ENCODE measurements around the gene ZNF423.
"Not testable (repeated sequence)": the region's sequence is repeated elsewhere in the genome, so short reads cannot be mapped to it uniquely, and the experiment has no call there.

The ZNF423 gene

GRCh38 chr16:49855822-49856671, at the start of gene ZNF423:
TSS of gene ZNF423 (minus strand) at chr16:49856112. CDS start at chr16:49855774, 338 bp downstream.
- DNase-seq = no peak

GRCh38 chr16:49904348-49905062, 48.6 kb upstream of the ZNF423 start:
- no peak for DNase-seq

GRCh38 chr16:49902908-49903307, 47.0 kb upstream of the ZNF423 start:
- no peak for DNase-seq

GRCh38 chr16:49901711-49902110, 45.8 kb upstream of the ZNF423 start:
- DNase-seq = no peak

- DNase-seq = no peak
Measured at GRCh38 chr16:49900875-49901274, 45.0 kb upstream of the ZNF423 start.

- DNase-seq = no peak
Measured at GRCh38 chr16:49899991-49900695, 44.2 kb upstream of the ZNF423 start.

- DNase-seq = no peak
Measured at GRCh38 chr16:49896447-49896964, 40.6 kb upstream of the ZNF423 start.

- no peak for DNase-seq
Measured at GRCh38 chr16:49890876-49891275, 35.0 kb upstream of the ZNF423 start.

- no peak for DNase-seq
Measured at GRCh38 chr16:49889725-49890397, 33.9 kb upstream of the ZNF423 start.

GRCh38 chr16:49886554-49887094, 30.7 kb upstream of the ZNF423 start:
- no peak for DNase-seq

- DNase-seq = no peak
Measured at GRCh38 chr16:49884033-49885015, 28.4 kb upstream of the ZNF423 start.

GRCh38 chr16:49883076-49884014, 27.4 kb upstream of the ZNF423 start:
- no peak for DNase-seq

- DNase-seq = no peak
Measured at GRCh38 chr16:49881890-49882289, 26.0 kb upstream of the ZNF423 start.

GRCh38 chr16:49878540-49878939, 22.6 kb upstream of the ZNF423 start:
- not testable (repeated sequence) for DNase-seq

- no peak for DNase-seq
Measured at GRCh38 chr16:49876716-49877129, 20.8 kb upstream of the ZNF423 start.

- no peak for DNase-seq
Measured at GRCh38 chr16:49875806-49876715, 20.1 kb upstream of the ZNF423 start.

GRCh38 chr16:49874613-49875237, 18.8 kb upstream of the ZNF423 start:
- no peak for DNase-seq

GRCh38 chr16:49871824-49872223, 15.9 kb upstream of the ZNF423 start:
- not testable (repeated sequence) for DNase-seq

Data from NCI-H1105 (cell line).